A549 (cell line): ENCODE measurements around the gene LCNL1. TPM values are rescaled to one million over a fixed set of nuclear protein-coding genes. Genes with fewer than 3 reads are reported as not detected.

ENCODE experiments used
- ATAC-seq, 2 experiments: fragments of 200-7000 bp in 1 of 2; fragments of >200 bp in 1 of 2; cut with Nextera tagmentation in 1 of 2; cut with Tn5 transposase in 1 of 2; 3 replicates each; pipeline versions ENCODE4 v1.8.0 to v1.9.1; 2018 to 2020; ENCODE audit warnings: mild to moderate bottlenecking in 1 of 2, moderate library complexity in 1 of 2
- CTCF ChIA-PET: fragments of 300-600 bp; sonication (Branson Sonifier 250); formaldehyde crosslinking; extraction: SDS; loops from one replicate; lab custom pipeline; 2021; ENCODE audit warnings: antibody characterized with exemption, inconsistent platforms; lab: Yijun Ruan, JAX
- POLR2A ChIA-PET: fragments of 350-600 bp; formaldehyde crosslinking; extraction: SDS; loops from one replicate; lab custom pipeline; 2021; ENCODE audit warnings: antibody characterized with exemption, inconsistent platforms; lab: Yijun Ruan, JAX
- DNase-seq, 2 experiments: peaks; one replicate each; pipeline versions ENCODE4 v3.0.0 to v3.0.0-alpha.2; 2011 to 2016; ENCODE audit warnings: low read depth in 1 of 2, low spot score in 1 of 2
- FAIRE-seq: peaks from 2 replicates; lab custom pipeline; 2011; peaks lifted over from hg19 to GRCh38; lab: Jason Lieb, UNC
- H3K27ac ChIP-seq, 2 experiments: fragments of >200 bp; sonication (Bioruptor Twin); formaldehyde crosslinking; 3 replicates each; pipeline ENCODE4 v1.5.1; 2016 to 2017
- H3K4me1 ChIP-seq: fragments of >200 bp; sonication (Bioruptor Twin); formaldehyde crosslinking; 3 replicates; pipeline ENCODE4 v1.6.1; 2016
- H3K4me2 ChIP-seq: fragments of >200 bp; sonication (Bioruptor Twin); formaldehyde crosslinking; 3 replicates; pipeline ENCODE4 v1.6.1; 2016
- H3K4me3 ChIP-seq: fragments of >200 bp; sonication (Bioruptor Twin); formaldehyde crosslinking; 3 replicates; pipeline ENCODE4 v1.5.1; 2016
- H3K9me3 ChIP-seq: fragments of >200 bp; sonication (Bioruptor Twin); formaldehyde crosslinking; 3 replicates; pipeline ENCODE4 v1.6.1; 2016
- EHF ChIP-seq: fragments of 250-450 bp; sonication (Bioruptor Pico); IDR thresholded peaks from 2 replicates; pipeline ENCODE4 v1.5.0; 2020; ENCODE audit warnings: mild to moderate bottlenecking
- EHMT2 ChIP-seq: fragments of 200-600 bp; sonication (generic); IDR thresholded peaks from 2 replicates; pipeline ENCODE4 v1.6.1; 2016; ENCODE audit warnings: antibody characterized with exemption, low read depth, mild to moderate bottlenecking, moderate library complexity
- ELK1 ChIP-seq: fragments of 150-350 bp; IDR thresholded peaks from 2 replicates; pipeline ENCODE4 v1.6.1; 2014; ENCODE audit warnings: low read depth, mild to moderate bottlenecking, low read length
- FOSB ChIP-seq: fragments of 250-450 bp; sonication (Bioruptor Pico); IDR thresholded peaks from 2 replicates; pipeline ENCODE4 v1.5.0; 2020; ENCODE audit warnings: mild to moderate bottlenecking, moderate library complexity
- FOXS1 ChIP-seq: fragments of 250-450 bp; sonication (Bioruptor Pico); IDR thresholded peaks from 2 replicates; pipeline ENCODE4 v1.5.0; 2020; ENCODE audit warnings: mild to moderate bottlenecking, moderate library complexity
- HDAC2 ChIP-seq: fragments of 200-600 bp; sonication (generic); IDR thresholded peaks from 2 replicates; pipeline ENCODE4 v1.6.1; 2016
- HOXA7 ChIP-seq: fragments of 250-450 bp; sonication (Bioruptor Pico); IDR thresholded peaks from 2 replicates; pipeline ENCODE4 v1.5.0; 2020; ENCODE audit warnings: mild to moderate bottlenecking, moderate library complexity
- HOXB5 ChIP-seq: fragments of 250-450 bp; sonication (Bioruptor Pico); IDR thresholded peaks from 2 replicates; pipeline ENCODE4 v1.5.0; 2020; ENCODE audit warnings: mild to moderate bottlenecking, moderate library complexity
- JUN ChIP-seq, 2 experiments: fragments of >200 bp; sonication (Bioruptor Twin); formaldehyde crosslinking; IDR thresholded peaks; 2 replicates in 1 of 2; 3 replicates in 1 of 2; pipeline ENCODE4 v1.6.1; 2016 to 2017
- KDM1A ChIP-seq: fragments of 200-600 bp; sonication (generic); IDR thresholded peaks from 2 replicates; pipeline ENCODE4 v1.6.1; 2016; ENCODE audit warnings: low read depth, mild to moderate bottlenecking
- MAFK ChIP-seq: fragments of 450-650 bp; IDR thresholded peaks from 2 replicates; pipeline ENCODE4 v1.6.1; 2014; ENCODE audit not compliant: partially characterized antibody
- MYC ChIP-seq: IDR thresholded peaks from 2 replicates; pipeline ENCODE4 v1.6.1; 2012; ENCODE audit warnings: mild to moderate bottlenecking, inconsistent platforms, low read length, improper control_type of control experiment, borderline replicate concordance
- NPAS2 ChIP-seq: fragments of 250-450 bp; sonication (Bioruptor Pico); IDR thresholded peaks from 2 replicates; pipeline ENCODE4 v1.8.0; 2022; ENCODE audit warnings: mild to moderate bottlenecking, moderate library complexity, borderline replicate concordance
- PHF8 ChIP-seq: fragments of 200-600 bp; sonication (generic); IDR thresholded peaks from 2 replicates; pipeline ENCODE4 v1.6.1; 2016; ENCODE audit warnings: low read depth, mild to moderate bottlenecking, antibody characterized with exemption, moderate library complexity, borderline replicate concordance
- POLR2A ChIP-seq: IDR thresholded peaks from 2 replicates; pipeline ENCODE4 v1.6.1; 2012; ENCODE audit warnings: mild to moderate bottlenecking, low read length
- ZC3H11A ChIP-seq: fragments of 450-650 bp; IDR thresholded peaks from 2 replicates; pipeline ENCODE4 v1.6.1; 2014; ENCODE audit warnings: antibody characterized with exemption, mild to moderate bottlenecking
- WGBS: methylation state at CpG from one replicate; pipeline ENCODE4 v1.1.6; 2017; ENCODE audit errors: missing lambda C conversion rate; 5-methylcytosine and 5-hydroxymethylcytosine counted together
- polyA plus RNA-seq, 4 experiments: library from polyadenylated mRNA; depleted of rRNA in 3 of 4; stranded (reverse); fragments of >200 nt; fragmentation: RNase III in 1 of 4; extraction: RNeasy Plus Mini Kit Qiagen cat#74134 plus additional on column Dnase treatment in 1 of 4; gene quantifications; 2 replicates in 3 of 4; 3 replicates in 1 of 4; pipeline ENCODE4 v1.2.3, GENCODE V29; 2011 to 2017
- TF ChIP-seq, protein P1 (sequence below): IDR thresholded peaks from 2 replicates; pipeline ENCODE4 v1.6.1; 2012
- TF ChIP-seq, protein P2 (sequence below): IDR thresholded peaks from 2 replicates; pipeline ENCODE4 v1.6.1; 2012

LCNL1 gene
- polyA plus RNA-seq, 2 of the 4 experiments (the other 2 are of a cell fraction), result 0.08 to 0.19 TPM

GRCh38 chr9:136996361-136997292, 13.8 kb downstream of the LCNL1 start, which contains the start of gene CLIC3:
Gene CLIC3 (minus strand): TSS chr9:136996568. CDS start chr9:136996543, 25 bp downstream.
- TF ChIP-seq EHMT2, result no peak
- TF ChIP-seq NPAS2, result no peak
- TF ChIP-seq, protein P1, sequence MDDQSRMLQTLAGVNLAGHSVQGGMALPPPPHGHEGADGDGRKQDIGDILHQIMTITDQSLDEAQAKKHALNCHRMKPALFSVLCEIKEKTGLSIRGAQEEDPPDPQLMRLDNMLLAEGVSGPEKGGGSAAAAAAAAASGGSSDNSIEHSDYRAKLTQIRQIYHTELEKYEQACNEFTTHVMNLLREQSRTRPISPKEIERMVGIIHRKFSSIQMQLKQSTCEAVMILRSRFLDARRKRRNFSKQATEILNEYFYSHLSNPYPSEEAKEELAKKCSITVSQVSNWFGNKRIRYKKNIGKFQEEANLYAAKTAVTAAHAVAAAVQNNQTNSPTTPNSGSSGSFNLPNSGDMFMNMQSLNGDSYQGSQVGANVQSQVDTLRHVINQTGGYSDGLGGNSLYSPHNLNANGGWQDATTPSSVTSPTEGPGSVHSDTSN, result peak; percentile 57
- TF ChIP-seq POLR2A, result peak; percentile 13; the same call in 1 of the 2 replicates
- TF ChIP-seq, protein P2, sequence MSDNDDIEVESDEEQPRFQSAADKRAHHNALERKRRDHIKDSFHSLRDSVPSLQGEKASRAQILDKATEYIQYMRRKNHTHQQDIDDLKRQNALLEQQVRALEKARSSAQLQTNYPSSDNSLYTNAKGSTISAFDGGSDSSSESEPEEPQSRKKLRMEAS, result 0 out of 2 replicates have a peak, but pooled peaks have one; percentile 12
- TF ChIP-seq JUN (IDR thresholded peaks at IDR 0.05), result peak in 1 of 2 experiments; percentile 44; a peak in 1 of 5 replicates
- TF ChIP-seq ZC3H11A, result no peak
- ChIA-PET CTCF (interaction anchor here (0.5 to 6.6 kb wide), 10 partner anchors 9 to 154 kb away, joined by 3 to 34 read pairs (median 5); partner anchors contain the start of genes ABCA2, AJM1 and NPDC1), POLR2A (interaction anchor here (0.7 to 1.7 kb wide), 7 partner anchors 19 to 149 kb away, joined by 3 to 6 read pairs (median 4); partner anchors contain the start of gene TRAF2)
- WGBS, result 12% methylated on average over 20 of the region's 35 CpGs
- H3K4me1 ChIP-seq, result peaks cover 47% of the 10 kb centered on the region
- peak within 1 kb of the TSS; percentile 59 to 84 for H3K27ac ChIP-seq
- ATAC-seq (peak; percentile 26 to 56), FAIRE-seq (no peak), DNase-seq (peak; percentile 51 to 54)
- peak within 1 kb of the TSS; percentile 86 for H3K4me2 ChIP-seq
- peak within 1 kb of the TSS; percentile 30 for H3K4me3 ChIP-seq
- no peaks in the 10 kb centered on the region for H3K9me3 ChIP-seq

- Histone ChIP-seq H3K4me2 (peak overlapping the region; percentile 86), H3K4me1 (peaks cover 50% of the 10 kb centered on the region), H3K9me3 (no peaks in the 10 kb centered on the region), H3K4me3 (no peak overlapping the region)
- 83% methylated on average over 10 of the region's 10 CpGs for WGBS
- ATAC-seq (peak in 1 of 2 experiments; percentile 9; a peak in 3 of 6 replicates), FAIRE-seq (no peak)
- POLR2A ChIA-PET, result interaction anchor here (1.2 kb wide), 1 partner anchor 32 kb away, joined by 4 read pairs; no protein-coding TSS in a partner anchor
- no peak for TF ChIP-seq ELK1
- TF ChIP-seq, protein P1, result peak; percentile 59; the same call in 1 of the 2 replicates
- TF ChIP-seq, all 56 proteins: peak for 1
- DNase-seq, result no peak
- CTCF ChIA-PET, result interaction anchor here (0.8 to 6.6 kb wide), 5 partner anchors 8 to 66 kb away, joined by 3 to 34 read pairs (median 5); partner anchors contain the start of genes ABCA2 and NPDC1
- peak overlapping the region; percentile 59 to 84; a peak in 5 of 6 replicates for H3K27ac ChIP-seq
Measured at GRCh38 chr9:136997371-136997770, 14.6 kb downstream of the LCNL1 start.

DNA sequence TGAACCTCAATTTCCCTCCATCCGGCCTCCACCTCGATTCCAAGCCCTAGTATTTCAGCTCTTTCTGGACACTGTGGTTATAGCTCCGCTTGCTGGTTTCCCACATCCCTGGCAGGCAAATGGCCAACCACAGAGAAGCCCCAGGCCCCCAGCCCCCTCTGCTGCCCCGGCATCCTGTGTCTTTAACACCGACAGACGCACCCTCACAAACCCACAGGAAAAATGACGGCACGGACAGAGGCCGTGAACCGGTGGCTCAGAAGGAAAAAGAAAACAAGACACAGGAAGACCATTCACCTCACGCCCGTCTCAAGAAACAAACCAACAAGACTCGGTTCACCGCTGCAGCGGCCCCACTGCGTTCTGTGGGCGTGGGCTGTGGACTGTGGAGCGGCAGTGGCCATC, 15.0 kb downstream of the LCNL1 start:
- no peak for TF ChIP-seq FOXS1
- TF ChIP-seq MAFK, result no peak
- TF ChIP-seq PHF8, result no peak
- TF ChIP-seq ZC3H11A, result no peak
- TF ChIP-seq HOXB5 (CRISPR knock-in tag), result no peak
- no peak for TF ChIP-seq HDAC2
- TF ChIP-seq MYC, result no peak
- no peak for TF ChIP-seq KDM1A
- TF ChIP-seq FOSB (CRISPR knock-in tag), result no peak
- no peak for TF ChIP-seq HOXA7
- no peak for TF ChIP-seq EHF
- Histone ChIP-seq H3K4me3 (no peak overlapping the region), H3K27ac (peak overlapping the region in 1 of 2 experiments; percentile 84; a peak in 2 of 6 replicates), H3K4me2 (no peak overlapping the region), H3K9me3 (no peaks in the 10 kb centered on the region), H3K4me1 (peaks cover 50% of the 10 kb centered on the region)
- POLR2A ChIA-PET, result interaction anchor here (0.7 kb wide), 1 partner anchor 29 kb away, joined by 4 read pairs; no protein-coding TSS in a partner anchor
- WGBS, result 92% methylated on average over 18 of the region's 18 CpGs
- FAIRE-seq (no peak), DNase-seq (no peak), ATAC-seq (no peak)
- CTCF ChIA-PET, result interaction anchor here (2.6 to 6.6 kb wide), 2 partner anchors 31 to 37 kb away, joined by 18 to 34 read pairs; partner anchors contain the start of gene ABCA2
